ENCODE results near the gene PRAMEF1.
"Not testable (repeated sequence)": the region's sequence is repeated elsewhere in the genome, so short reads cannot be mapped to it uniquely, and the experiment has no call there.

Gene PRAMEF1

DNA sequence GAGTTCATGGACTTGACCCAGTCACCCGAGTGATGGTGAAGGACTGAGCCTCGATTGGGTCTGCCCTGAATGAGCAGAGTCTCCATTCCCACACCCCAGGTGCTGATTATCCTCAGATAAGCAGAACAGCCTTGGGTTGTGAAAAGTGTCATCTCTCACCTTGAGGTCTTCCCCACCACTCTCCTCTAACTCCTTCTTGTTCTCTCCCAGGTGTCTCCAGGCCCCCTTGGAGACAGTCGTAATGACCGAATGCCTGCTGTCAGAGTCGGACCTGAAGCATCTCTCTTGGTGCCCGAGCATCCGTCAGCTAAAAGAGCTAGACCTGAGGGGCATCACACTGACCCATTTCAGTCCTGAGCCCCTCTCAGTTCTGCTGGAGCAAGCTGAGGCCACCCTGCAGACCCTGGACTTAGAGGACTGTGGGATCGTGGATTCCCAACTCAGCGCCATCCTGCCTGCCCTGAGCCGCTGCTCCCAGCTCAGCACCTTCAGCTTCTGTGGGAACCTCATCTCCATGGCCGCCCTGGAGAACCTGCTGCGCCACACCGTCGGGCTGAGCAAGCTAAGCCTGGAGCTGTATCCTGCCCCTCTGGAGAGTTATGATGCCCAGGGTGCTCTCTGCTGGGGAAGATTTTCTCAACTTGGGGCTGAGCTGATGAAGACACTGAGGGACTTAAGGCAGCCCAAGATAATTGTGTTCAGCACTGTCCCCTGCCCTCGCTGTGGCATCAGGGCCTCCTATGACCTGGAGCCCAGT lies 14.2 kb upstream of the PRAMEF1 start:
- DNase-seq (ENCODE audit: low read depth) = no peak

DNA sequence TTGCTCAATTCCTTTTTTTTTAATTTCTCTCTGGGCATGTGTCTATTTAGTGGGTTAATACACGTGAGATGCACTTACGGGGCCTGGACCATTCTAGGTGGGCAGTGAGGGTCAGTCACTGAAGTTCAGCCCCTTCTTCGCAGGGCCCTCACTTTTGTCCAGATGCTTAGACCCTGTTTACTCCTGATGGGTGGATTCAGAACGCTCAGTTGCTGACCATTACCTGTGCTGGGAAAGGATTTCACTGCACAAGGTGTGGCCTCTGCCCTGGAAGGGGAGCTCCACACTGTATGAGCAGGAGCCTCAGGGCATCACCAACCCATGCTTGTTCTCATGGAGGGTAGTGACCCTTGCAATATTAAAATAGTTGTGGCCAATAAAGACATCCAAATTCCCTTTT lies 13.1 kb upstream of the PRAMEF1 start:
- no peak for DNase-seq (ENCODE audit: low read depth)

DNA sequence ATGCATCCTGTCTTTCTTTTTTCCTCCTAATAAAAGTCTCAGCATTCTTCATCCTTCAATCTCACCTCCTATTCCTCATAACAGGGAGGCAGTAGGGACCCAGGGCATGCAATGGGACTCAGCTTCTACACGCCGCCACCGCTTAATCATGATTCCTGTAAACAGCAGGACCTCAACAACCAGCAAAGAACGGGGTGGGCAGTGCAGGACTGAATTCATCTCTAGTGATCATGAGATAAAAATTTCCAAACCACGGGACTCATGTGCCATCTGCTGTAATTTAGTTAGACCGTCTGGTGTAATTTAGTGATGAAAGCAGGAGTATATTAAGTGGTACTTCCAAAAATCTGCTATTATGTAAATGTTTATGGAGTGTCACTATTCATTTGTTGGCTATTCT lies 12.3 kb upstream of the PRAMEF1 start:
- no peak for DNase-seq (ENCODE audit: low read depth)

DNA sequence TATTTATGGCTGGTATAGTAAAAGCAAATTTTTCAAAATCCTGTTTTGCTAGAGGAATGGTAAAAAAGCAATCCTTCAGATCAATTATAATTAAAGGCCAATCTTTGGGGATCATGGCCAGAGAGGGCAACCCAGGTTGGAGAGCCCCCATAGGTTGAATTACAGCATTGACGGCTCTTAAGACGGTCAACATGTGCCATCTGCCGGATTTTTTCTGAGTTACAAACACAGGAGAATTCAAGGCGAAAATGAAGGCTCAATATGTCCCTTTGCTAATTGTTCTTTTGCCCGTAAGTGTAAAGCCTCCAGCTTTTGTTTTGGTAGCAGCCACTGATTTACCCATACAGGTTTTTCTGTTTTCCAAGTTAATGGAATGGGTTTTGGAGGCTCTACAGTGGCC lies 9.7 kb upstream of the PRAMEF1 start:
- DNase-seq (ENCODE audit: low read depth) = not testable (repeated sequence)

DNA sequence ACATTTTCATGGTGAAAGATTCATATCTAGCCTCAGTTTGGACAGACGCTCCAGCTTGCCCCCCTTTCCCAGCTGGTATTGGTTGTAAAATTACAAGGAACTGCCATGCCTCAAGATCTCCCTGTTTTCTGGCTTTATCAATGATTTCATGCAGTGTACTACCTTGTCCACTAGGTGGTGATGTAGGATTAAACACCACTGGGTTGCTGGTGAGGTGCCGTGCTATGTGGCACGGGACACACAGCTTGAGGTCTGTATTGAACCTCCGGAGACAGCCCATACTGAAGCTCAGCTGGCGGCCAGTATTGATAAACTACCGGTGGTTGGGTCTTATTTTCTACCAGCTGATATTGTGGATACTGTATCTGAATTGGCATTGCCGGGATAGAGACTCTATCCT lies 7.4 kb upstream of the PRAMEF1 start:
- not testable (repeated sequence) for DNase-seq (ENCODE audit: low read depth)

DNA sequence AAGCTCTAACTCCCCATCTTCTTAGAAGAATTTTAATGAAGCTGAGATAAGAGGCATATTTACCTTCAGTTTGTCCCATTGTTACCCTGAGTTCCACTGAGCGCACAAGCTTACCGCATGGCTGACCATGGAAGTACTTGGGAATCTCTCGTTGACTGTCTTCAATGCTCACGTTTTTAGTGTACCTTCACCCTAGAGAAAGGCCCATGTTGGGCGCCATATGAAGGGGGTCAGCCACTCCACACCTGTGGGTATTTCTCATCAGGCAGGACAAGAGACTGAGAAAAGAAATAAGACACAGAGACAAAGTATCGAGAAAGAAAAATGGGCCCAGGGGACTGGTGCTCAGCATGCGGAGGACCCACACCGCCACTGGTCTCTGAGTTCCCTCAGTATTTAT lies 6.5 kb upstream of the PRAMEF1 start:
- not testable (repeated sequence) for DNase-seq (ENCODE audit: low read depth)

DNA sequence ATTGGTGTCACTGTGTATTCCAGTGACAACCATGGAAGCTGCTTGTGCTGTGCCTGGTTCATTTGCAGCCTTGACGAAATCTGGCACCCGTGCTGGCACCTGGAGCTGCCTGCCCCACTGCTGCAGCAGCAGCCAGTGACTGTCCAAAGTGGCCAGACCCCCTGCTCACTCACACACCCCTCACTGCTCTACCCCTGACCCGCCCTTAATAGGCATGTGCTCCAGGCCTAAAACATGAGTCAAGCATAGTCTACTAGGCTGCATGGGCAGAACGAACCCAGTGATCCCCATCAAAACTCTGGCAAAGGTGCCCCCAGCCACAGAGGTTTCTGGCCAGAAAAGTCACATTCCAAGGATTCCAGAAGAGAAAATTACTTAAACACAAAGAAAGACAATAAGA lies 7.7 kb downstream of the PRAMEF1 start:
- DNase-seq (ENCODE audit: low read depth) = no peak

DNA sequence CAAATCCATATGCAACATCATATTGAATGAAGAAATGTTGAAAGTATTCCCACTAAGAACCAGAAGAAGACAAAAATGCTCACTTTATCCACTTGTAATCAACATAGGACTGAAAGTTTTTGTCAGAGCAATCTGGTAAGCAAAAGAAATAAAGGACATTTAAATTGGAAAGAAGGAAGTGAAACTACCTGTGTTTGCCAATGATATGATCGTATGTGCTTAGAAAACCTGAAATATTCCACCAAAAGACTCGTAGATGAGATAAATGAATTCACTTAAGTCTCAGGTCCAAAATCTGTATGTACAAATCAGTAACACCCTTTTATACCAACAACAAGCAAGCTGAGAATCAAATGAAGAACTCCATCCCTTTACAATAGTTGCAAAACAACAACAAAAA lies 8.5 kb downstream of the PRAMEF1 start:
- no peak for DNase-seq (ENCODE audit: low read depth)

DNA sequence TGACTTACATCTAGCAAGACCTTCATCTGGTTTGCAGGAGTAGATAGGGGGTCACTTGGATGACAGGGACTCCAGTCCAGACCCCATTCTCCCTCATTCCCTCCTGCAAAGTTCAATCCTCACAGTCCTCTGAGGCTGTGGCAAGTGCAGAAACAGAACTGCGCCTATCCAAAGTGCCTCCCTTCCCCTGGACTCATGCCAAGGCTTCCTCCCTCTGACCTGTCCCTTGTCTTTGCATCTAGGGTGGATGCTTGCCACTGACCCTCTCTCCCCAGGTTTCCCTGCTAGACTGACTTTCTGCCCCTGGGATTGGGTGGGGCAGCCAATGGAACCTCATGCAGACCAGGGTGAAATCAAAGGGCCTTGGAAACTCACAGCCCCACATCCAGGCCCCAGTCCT lies 18.7 kb downstream of the PRAMEF1 start:
- DNase-seq (ENCODE audit: low read depth) = no peak

DNA sequence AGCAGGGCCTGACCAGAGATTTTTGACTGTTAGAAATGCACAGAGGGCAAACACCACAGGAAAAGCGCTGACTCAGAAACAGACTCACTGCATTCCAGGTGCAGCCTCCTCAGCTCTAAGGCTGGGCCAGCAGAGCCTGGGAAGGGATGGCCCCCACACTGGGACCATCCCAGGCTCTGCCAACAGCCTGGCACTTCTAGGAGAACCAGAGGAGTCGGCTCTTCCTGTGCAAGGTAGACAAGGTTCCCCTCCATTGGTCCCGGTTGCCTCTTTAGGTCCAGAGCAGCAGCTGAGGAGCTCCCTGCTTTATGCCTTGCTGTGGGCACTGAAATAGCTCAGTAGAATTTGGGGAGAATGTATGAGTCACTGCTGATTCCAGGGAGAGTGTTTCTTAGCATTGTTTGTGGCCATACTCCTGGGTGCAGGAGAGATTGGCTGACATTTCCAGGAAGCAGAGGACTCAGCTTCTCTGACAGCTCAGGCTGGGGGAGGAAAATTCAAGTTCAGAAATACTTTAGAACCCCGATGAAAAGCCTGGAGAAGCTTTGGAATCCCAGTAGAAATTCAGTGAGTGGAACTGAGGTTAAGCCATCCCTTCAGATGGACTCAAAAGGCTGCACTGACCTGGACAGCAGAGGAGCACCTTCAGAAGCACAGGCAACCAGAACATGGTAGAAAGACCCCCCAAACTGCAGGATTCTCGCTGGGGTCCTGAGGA lies 19.7 kb downstream of the PRAMEF1 start:
- no peak for DNase-seq (ENCODE audit: low read depth)

DNA sequence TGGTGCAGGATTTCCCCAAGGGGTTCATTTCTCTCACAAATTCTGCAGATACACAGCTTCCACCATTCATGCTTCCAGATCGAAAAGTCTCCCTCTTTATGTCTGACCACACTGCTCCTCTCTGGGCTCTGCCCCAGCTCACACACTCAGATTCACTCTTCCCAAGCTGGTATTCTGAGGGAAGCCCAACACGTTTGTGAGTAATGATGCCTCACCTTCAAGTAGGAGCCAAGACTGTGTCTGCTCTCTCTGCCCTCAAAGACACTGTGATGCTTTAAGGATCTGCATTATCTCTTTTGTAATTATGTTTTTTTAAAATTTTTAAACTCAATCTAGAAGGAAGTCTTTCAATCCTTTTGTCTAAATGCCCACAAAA lies 20.2 kb downstream of the PRAMEF1 start:
- no peak for DNase-seq (ENCODE audit: low read depth)

DNA sequence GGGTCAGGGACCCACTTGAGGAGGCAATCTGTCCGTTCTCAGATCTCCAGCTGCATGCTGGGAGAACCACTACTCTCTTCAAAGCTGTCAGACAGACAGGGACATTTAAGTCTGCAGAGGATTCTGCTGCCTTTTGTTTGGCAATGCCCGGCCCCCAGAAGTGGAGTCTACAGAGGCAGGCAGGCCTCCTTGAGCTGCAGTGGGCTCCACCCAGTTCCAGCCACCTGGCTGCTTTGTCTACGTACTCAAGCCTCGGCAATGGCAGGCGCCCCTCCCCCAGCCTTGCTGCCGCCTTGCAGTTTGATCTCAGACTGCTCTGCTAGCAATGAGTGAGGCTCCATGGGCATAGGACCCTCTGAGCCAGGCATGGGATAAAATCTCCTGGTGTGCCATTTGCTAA lies 27.9 kb downstream of the PRAMEF1 start:
- not testable (repeated sequence) for DNase-seq (ENCODE audit: low read depth)

DNA sequence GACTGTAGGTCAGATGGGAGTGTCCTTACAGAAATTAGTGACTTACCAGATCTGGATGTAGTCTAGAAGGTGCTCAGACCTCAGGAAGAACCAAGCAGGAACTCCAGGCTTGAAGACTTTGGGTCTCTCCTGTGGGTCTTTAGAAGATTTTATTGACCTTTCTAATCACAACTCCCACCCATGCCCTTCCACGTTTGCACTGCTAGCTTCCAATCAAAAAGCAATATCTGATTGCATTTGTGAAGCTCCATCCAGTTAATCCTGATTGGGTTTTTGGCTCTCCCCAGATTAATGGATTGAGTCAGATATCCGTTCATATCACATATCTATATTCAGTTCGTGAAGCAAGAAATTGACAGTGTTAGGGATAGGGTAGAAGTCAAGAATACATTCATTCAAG lies 40.1 kb downstream of the PRAMEF1 start, which contains the start of gene PRAMEF11:
Gene PRAMEF11 (minus strand): TSS at position 101 of the 400 bp plus-strand sequence. CDS start 2,621 bp downstream, outside the sequence.
- not testable (repeated sequence) for DNase-seq (ENCODE audit: low read depth)

DNA sequence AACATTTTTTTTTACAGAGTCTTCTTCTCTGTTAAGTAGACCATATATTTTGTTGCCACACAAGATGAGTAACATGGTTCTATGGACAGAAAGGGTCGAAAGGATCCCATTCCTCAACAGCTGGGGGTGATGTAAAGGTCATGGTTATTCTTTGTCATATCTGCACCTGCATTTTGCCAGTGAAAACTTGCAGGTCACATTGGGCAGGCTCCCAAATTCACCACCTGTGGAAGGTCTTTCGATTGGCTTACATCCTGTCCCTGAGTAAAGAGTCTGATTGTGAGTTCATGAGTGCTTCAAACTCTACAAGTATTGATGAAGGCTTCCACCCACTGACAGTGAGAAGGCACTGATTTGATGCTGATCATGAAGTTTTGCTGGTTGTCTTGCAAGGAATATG lies 42.1 kb downstream of the PRAMEF1 start:
- not testable (repeated sequence) for DNase-seq (ENCODE audit: low read depth)
